ENCODE measurements around the gene SLC30A10. TPM values are rescaled to one million over a fixed set of nuclear protein-coding genes. Genes with fewer than 3 reads are reported as not detected.

Gene SLC30A10
- polyA plus RNA-seq, 2 of the 4 experiments (the other 2 are of a cell fraction) = 0.03 to 0.04 TPM

DNA sequence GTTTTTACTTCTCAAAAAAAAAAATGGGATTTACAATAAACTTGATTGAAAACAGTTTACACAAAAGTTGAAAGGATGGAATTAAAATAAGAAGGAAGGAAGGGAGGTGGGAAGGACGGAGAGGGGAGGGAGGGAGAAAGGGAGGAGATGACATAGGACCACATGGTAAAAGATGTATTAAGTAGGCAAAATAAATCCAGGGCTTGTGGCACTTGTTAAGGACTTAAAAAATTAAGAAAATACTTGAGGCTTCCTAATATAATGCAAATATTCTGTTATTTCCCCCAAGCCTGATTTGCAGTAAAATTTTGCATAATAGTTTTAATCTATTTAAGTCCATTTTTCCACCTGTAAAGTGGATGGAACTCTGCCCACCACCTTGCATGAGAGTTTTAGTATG, 27.5 kb downstream of the SLC30A10 start:
- H3K9me3 ChIP-seq = no peaks in the 10 kb centered on the region
- ChIA-PET CTCF (no interaction called here), POLR2A (no interaction called here)
- H3K4me3 ChIP-seq = no peak overlapping the region
- ATAC-seq (no peak), FAIRE-seq (no peak), DNase-seq (ENCODE audit: low read depth in 1 of 2, low spot score in 1 of 2) (no peak)
- H3K4me1 ChIP-seq = no peaks in the 10 kb centered on the region
- TF ChIP-seq, protein P1, sequence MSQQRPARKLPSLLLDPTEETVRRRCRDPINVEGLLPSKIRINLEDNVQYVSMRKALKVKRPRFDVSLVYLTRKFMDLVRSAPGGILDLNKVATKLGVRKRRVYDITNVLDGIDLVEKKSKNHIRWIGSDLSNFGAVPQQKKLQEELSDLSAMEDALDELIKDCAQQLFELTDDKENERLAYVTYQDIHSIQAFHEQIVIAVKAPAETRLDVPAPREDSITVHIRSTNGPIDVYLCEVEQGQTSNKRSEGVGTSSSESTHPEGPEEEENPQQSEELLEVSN (IDR thresholded peaks at IDR 0.05; ENCODE audit: borderline replicate concordance, low read depth) = no peak
- WGBS (ENCODE audit: missing lambda C conversion rate) = 63% methylated on average over 1 of the region's 1 CpG
- H3K27ac ChIP-seq = no peak overlapping the region
- no peak overlapping the region for H3K4me2 ChIP-seq

DNA sequence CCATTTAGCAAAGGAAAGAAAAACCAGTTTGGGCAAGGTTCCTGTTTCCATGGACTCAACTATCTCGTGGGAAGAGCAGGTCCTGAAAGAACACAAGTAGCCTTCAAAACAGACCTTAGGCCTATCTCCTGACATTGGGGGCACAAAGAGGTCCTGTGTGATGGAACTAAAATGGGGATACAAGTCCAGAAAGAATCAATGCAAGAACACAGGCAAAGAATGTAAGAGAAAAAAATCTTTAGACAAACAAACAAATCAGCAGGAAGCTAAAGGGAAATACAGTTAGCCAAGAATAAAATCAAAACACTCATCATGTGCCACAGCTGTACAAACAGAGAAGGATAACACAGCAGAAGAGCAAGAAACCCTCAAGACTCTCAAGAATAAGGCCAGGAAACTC, 28.2 kb downstream of the SLC30A10 start:
- POLR2A ChIA-PET = no interaction called here
- WGBS (ENCODE audit: missing lambda C conversion rate) = 7% methylated on average over 1 of the region's 1 CpG

DNA sequence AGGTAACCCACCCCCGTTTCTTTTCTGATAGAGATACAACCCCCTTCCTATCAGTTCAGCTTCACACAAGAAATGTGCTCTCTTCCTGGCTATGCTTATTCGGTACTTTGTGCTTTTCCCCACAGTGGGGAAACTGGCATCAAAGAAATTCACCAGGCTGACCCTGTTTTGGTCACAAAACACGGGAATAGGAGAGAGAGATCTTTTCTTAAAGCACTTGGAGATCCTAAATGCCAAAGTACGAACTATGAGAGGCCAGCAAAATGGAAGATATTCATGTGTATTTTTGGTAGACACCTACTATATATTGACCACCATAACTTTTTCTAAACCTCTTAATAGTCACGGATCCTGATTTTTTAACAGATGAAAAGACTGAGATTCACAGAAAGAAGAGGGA, 30.0 kb downstream of the SLC30A10 start:
- FAIRE-seq (no peak), DNase-seq (ENCODE audit: low read depth in 1 of 2, low spot score in 1 of 2) (no peak), ATAC-seq (no peak)
- Histone ChIP-seq H3K27ac (no peak overlapping the region), H3K9me3 (no peaks in the 10 kb centered on the region), H3K4me3 (no peak overlapping the region), H3K4me2 (no peak overlapping the region), H3K4me1 (no peaks in the 10 kb centered on the region)
- CTCF ChIA-PET = no interaction called here
- WGBS (ENCODE audit: missing lambda C conversion rate) = 24% methylated on average over 5 of the region's 5 CpGs
- no peak for TF ChIP-seq RAD21 (conservative IDR thresholded peaks at IDR 0.05 in 1 of 2, IDR thresholded peaks at IDR 0.05 in 1 of 2)
- no peak for TF ChIP-seq HDAC2 (IDR thresholded peaks at IDR 0.05)
- TF ChIP-seq ESRRA (IDR thresholded peaks at IDR 0.05; ENCODE audit: borderline replicate concordance, low read length) = no peak
- TF ChIP-seq ZC3H11A (IDR thresholded peaks at IDR 0.05) = no peak
- TF ChIP-seq NPAS2 (CRISPR knock-in tag; IDR thresholded peaks at IDR 0.05; ENCODE audit: borderline replicate concordance) = no peak
- TF ChIP-seq, protein P2, sequence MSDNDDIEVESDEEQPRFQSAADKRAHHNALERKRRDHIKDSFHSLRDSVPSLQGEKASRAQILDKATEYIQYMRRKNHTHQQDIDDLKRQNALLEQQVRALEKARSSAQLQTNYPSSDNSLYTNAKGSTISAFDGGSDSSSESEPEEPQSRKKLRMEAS (IDR thresholded peaks at IDR 0.05) = no peak
- TF ChIP-seq MAFK (IDR thresholded peaks at IDR 0.05; ENCODE audit: partially characterized antibody) = no peak
- no peak for TF ChIP-seq POLR2A (IDR thresholded peaks at IDR 0.05; ENCODE audit: low read length)
- TF ChIP-seq, protein P1 (IDR thresholded peaks at IDR 0.05; ENCODE audit: borderline replicate concordance, low read depth) = no peak
- TF ChIP-seq, protein P3, sequence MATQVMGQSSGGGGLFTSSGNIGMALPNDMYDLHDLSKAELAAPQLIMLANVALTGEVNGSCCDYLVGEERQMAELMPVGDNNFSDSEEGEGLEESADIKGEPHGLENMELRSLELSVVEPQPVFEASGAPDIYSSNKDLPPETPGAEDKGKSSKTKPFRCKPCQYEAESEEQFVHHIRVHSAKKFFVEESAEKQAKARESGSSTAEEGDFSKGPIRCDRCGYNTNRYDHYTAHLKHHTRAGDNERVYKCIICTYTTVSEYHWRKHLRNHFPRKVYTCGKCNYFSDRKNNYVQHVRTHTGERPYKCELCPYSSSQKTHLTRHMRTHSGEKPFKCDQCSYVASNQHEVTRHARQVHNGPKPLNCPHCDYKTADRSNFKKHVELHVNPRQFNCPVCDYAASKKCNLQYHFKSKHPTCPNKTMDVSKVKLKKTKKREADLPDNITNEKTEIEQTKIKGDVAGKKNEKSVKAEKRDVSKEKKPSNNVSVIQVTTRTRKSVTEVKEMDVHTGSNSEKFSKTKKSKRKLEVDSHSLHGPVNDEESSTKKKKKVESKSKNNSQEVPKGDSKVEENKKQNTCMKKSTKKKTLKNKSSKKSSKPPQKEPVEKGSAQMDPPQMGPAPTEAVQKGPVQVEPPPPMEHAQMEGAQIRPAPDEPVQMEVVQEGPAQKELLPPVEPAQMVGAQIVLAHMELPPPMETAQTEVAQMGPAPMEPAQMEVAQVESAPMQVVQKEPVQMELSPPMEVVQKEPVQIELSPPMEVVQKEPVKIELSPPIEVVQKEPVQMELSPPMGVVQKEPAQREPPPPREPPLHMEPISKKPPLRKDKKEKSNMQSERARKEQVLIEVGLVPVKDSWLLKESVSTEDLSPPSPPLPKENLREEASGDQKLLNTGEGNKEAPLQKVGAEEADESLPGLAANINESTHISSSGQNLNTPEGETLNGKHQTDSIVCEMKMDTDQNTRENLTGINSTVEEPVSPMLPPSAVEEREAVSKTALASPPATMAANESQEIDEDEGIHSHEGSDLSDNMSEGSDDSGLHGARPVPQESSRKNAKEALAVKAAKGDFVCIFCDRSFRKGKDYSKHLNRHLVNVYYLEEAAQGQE (IDR thresholded peaks at IDR 0.05) = no peak
- no peak for TF ChIP-seq RNF2 (IDR thresholded peaks at IDR 0.05; ENCODE audit: borderline replicate concordance, low read depth)
- TF ChIP-seq NR3C1 (IDR thresholded peaks at IDR 0.05) = no peak
- no peak for TF ChIP-seq POLR2AphosphoS2 (conservative IDR thresholded peaks at IDR 0.05; ENCODE audit: low read length)
- TF ChIP-seq HOXB5 (CRISPR knock-in tag; IDR thresholded peaks at IDR 0.05) = no peak
- TF ChIP-seq CBX2 (IDR thresholded peaks at IDR 0.05; ENCODE audit: borderline replicate concordance, low read depth) = no peak
- no peak for TF ChIP-seq ZNF302 (CRISPR knock-in tag; IDR thresholded peaks at IDR 0.05)
- TF ChIP-seq FOSB (CRISPR knock-in tag; IDR thresholded peaks at IDR 0.05) = no peak
- POLR2A ChIA-PET = no interaction called here

More for the DNA sequence above, 28.2 kb downstream of the SLC30A10 start:
- H3K4me2 ChIP-seq = no peak overlapping the region
- ATAC-seq (no peak), FAIRE-seq (no peak), DNase-seq (ENCODE audit: low read depth in 1 of 2, low spot score in 1 of 2) (no peak)
- H3K4me1 ChIP-seq = no peaks in the 10 kb centered on the region
- CTCF ChIA-PET = no interaction called here
- H3K27ac ChIP-seq = no peak overlapping the region
- H3K4me3 ChIP-seq = no peak overlapping the region
- no peaks in the 10 kb centered on the region for H3K9me3 ChIP-seq
- TF ChIP-seq FOSL2 (IDR thresholded peaks at IDR 0.05) (no peak), FOSL2 (CRISPR knock-in tag; IDR thresholded peaks at IDR 0.05) (no peak), POLR2AphosphoS2 (conservative IDR thresholded peaks at IDR 0.05; ENCODE audit: low read length) (no peak)

All from A549 (cell line).